GM12872 (cell line): ENCODE data around the gene ANKH.
A peak's percentile ranks its signal among the peaks of the same experiment; 100 is the strongest.

Experiments
- TF ChIP-seq, protein P1 (sequence below): IDR thresholded peaks from 3 replicates; pipeline ENCODE4 v1.5.1; 2011; ENCODE audit warnings: low read depth, mild to moderate bottlenecking, low read length, moderate library complexity; ENCODE audit not compliant: insufficient read depth

ANKH gene

GRCh38 chr5:14732991-14733390 is 138.6 kb downstream of the ANKH start:
- TF ChIP-seq, protein P1, sequence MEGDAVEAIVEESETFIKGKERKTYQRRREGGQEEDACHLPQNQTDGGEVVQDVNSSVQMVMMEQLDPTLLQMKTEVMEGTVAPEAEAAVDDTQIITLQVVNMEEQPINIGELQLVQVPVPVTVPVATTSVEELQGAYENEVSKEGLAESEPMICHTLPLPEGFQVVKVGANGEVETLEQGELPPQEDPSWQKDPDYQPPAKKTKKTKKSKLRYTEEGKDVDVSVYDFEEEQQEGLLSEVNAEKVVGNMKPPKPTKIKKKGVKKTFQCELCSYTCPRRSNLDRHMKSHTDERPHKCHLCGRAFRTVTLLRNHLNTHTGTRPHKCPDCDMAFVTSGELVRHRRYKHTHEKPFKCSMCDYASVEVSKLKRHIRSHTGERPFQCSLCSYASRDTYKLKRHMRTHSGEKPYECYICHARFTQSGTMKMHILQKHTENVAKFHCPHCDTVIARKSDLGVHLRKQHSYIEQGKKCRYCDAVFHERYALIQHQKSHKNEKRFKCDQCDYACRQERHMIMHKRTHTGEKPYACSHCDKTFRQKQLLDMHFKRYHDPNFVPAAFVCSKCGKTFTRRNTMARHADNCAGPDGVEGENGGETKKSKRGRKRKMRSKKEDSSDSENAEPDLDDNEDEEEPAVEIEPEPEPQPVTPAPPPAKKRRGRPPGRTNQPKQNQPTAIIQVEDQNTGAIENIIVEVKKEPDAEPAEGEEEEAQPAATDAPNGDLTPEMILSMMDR, result no peak

DNA sequence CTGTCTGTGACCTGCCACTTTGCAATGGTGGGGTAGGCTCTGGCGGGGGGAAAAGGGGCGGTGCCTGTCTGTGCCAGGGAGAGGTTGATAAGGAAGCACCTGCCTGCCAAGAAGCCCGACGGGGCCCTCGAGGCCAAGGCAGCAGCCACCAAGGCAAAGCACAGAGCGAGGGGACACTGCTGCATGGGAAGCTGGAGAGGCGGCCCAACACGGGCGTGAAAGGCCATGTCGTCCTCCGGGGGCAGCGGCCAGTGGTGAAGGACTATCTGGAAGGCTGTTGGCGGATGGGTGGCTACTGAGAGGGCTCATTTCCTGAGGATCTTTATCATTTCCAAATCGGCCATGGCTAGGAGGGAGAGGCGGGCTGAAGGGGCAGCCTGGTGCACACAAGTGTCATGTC is 140.7 kb downstream of the ANKH start:
- TF ChIP-seq, protein P1, result no peak

- TF ChIP-seq, protein P1, result no peak
Observed at GRCh38 chr5:14730466-14730865, 141.1 kb downstream of the ANKH start.

GRCh38 chr5:14729448-14730385 is 141.9 kb downstream of the ANKH start:
- TF ChIP-seq, protein P1, result no peak

GRCh38 chr5:14728459-14728938 is 143.1 kb downstream of the ANKH start:
- TF ChIP-seq, protein P1, result no peak

- TF ChIP-seq, protein P1, result no peak
Observed at GRCh38 chr5:14727928-14728458, 143.6 kb downstream of the ANKH start.

GRCh38 chr5:14727428-14727865 is 144.1 kb downstream of the ANKH start:
- TF ChIP-seq, protein P1, result peak; percentile 92
